Right lobe of liver (tissue), 6 donors: ENCODE data around the gene SLC12A3. TPM values are rescaled to one million over a fixed set of nuclear protein-coding genes. Genes with fewer than 3 reads are reported as not detected.

Source experiments
- ATAC-seq, 4 donors: fragments of 200-7000 bp; cut with Tn5 transposase; one replicate each; pipeline ENCODE4 v1.9.1; 2020; ENCODE audit warnings: mild to moderate bottlenecking in 4 of 4, moderate library complexity in 4 of 4
- DNase-seq, 3 donors: peaks; one replicate each; pipeline ENCODE4 v3.0.0-alpha.2; 2020
- H3K27ac ChIP-seq, 3 donors: fragments of 200-600 bp; one replicate each; pipeline ENCODE4 v1.8.0; 2022
- H3K27me3 ChIP-seq, 2 donors: fragments of 200-600 bp; one replicate each; pipeline ENCODE4 v1.8.0; 2022
- H3K36me3 ChIP-seq, 4 donors: fragments of 200-600 bp; sonication (generic) in 1 of 4; one replicate each; pipeline versions ENCODE4 v1.5.1 to v1.8.0; 2017 to 2022; ENCODE audit warnings: control low read depth in 1 of 4
- H3K4me1 ChIP-seq, 4 donors: fragments of 200-600 bp; sonication (generic) in 1 of 4; one replicate each; pipeline versions ENCODE4 v1.5.1 to v1.8.0; 2017 to 2022; ENCODE audit warnings: control low read depth in 1 of 4
- H3K4me3 ChIP-seq, 3 donors: fragments of 200-600 bp; one replicate each; pipeline ENCODE4 v1.8.0; 2022
- H3K9me3 ChIP-seq, 4 donors: fragments of 200-600 bp; sonication (generic) in 1 of 4; one replicate each; pipeline versions ENCODE4 v1.5.1 to v1.8.0; 2017 to 2022; ENCODE audit warnings: control low read depth in 1 of 4
- POLR2A ChIP-seq: fragments of 450-650 bp; IDR thresholded peaks from one replicate; pipeline ENCODE4 v1.6.1; 2017; ENCODE audit warnings: antibody characterized with exemption, mild to moderate bottlenecking
- WGBS: methylation state at CpG from one replicate; pipeline ENCODE4 v1.1.6; 2018; ENCODE audit warnings: low coverage, low lambda C conversion rate; ENCODE audit not compliant: insufficient coverage; ENCODE audit errors: missing lambda C conversion rate; 5-methylcytosine and 5-hydroxymethylcytosine counted together
- intact Hi-C, 2 donors: fragments of 100-400 bp; cut with DNase I; formaldehyde crosslinking; loops; one replicate each; pipeline versions ENCODE4 v1.11.2 to v1.14.1; 2022
- total RNA-seq, 6 experiments: library from RNA; depleted of rRNA in 2 of 6; stranded (reverse); fragments of >200 nt in 2 of 6; fragmentation: NEBNext Ultra II Directional in 3 of 6; extraction: Animal tissue kit (Norgen Biotek cat#: 25700) in 3 of 6; gene quantifications; one replicate each; pipeline versions ENCODE4 v1.1.0 to v1.2.4, GENCODE V29; 2016 to 2023
- TF ChIP-seq, protein P1 (sequence below), 4 donors: fragments of 200-600 bp in 3 of 4; fragments of 450-650 bp in 1 of 4; IDR thresholded peaks; one replicate each; pipeline versions ENCODE4 v1.5.1 to v1.8.0; 2016 to 2022; ENCODE audit warnings: antibody characterized with exemption in 4 of 4, mild to moderate bottlenecking in 2 of 4
- donor health status: DM: no; HTN: yes; CAD: no.
- donor health status: DM: no; HTN: no; CAD: no.
- donor health status: DM: no; HTN: no; CAD: no.
- donor health status: DM: no; HTN: yes; CAD: no.
- donor health status: DM: no; HTN: yes; CAD: no.

Gene SLC12A3
- total RNA-seq, 6 experiments from 2014 or later: not detected

- WGBS: 0% methylated on average over 1 of the region's 2 CpGs
- ATAC-seq (no peak), DNase-seq (no peak)
- Histone ChIP-seq H3K36me3 (peaks cover 0 to 24% (median 0%) of the 10 kb centered on the region in 4 donors), H3K27me3 (no peaks in the 10 kb centered on the region), H3K9me3 (no peaks in the 10 kb centered on the region), H3K27ac (no peak overlapping the region), H3K4me1 (no peaks in the 10 kb centered on the region), H3K4me3 (no peak overlapping the region)
- no peak for TF ChIP-seq POLR2A
- TF ChIP-seq, protein P1, sequence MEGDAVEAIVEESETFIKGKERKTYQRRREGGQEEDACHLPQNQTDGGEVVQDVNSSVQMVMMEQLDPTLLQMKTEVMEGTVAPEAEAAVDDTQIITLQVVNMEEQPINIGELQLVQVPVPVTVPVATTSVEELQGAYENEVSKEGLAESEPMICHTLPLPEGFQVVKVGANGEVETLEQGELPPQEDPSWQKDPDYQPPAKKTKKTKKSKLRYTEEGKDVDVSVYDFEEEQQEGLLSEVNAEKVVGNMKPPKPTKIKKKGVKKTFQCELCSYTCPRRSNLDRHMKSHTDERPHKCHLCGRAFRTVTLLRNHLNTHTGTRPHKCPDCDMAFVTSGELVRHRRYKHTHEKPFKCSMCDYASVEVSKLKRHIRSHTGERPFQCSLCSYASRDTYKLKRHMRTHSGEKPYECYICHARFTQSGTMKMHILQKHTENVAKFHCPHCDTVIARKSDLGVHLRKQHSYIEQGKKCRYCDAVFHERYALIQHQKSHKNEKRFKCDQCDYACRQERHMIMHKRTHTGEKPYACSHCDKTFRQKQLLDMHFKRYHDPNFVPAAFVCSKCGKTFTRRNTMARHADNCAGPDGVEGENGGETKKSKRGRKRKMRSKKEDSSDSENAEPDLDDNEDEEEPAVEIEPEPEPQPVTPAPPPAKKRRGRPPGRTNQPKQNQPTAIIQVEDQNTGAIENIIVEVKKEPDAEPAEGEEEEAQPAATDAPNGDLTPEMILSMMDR (IDR thresholded peaks at IDR 0.05): no peak
- intact Hi-C loops: no loop called here
Measured at GRCh38 chr16:56830669-56831068, 34.3 kb upstream of the SLC12A3 start.

DNA sequence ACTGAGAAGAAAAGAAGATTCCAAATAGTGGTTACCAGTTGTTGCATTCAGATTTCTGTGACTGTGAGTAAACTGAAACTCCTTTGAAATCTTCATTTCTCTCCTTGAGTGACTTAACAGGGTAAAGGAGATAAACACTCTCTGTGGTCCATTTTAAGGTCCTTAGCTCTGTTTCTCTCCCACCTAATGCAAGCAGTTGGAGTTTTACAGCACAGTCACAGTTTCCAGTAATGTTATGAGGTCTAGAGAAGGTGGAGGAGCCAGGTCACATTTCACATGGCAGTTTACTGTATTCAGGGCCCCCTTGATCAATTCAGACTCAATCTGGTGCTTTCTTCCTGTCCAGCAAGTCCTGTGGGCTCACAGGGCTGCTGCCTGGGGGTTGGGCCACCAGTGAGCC lies 32.2 kb upstream of the SLC12A3 start:
- DNase-seq (no peak), ATAC-seq (no peak)
- Histone ChIP-seq H3K4me3 (no peak overlapping the region), H3K27ac (no peak overlapping the region), H3K36me3 (peaks cover 0 to 31% (median 4%) of the 10 kb centered on the region in 4 donors), H3K4me1 (no peaks in the 10 kb centered on the region), H3K9me3 (no peaks in the 10 kb centered on the region), H3K27me3 (no peaks in the 10 kb centered on the region)
- TF ChIP-seq, protein P1 (IDR thresholded peaks at IDR 0.05): no peak
- TF ChIP-seq POLR2A: no peak
- intact Hi-C loops: no loop called here

- Histone ChIP-seq H3K27ac (no peak overlapping the region), H3K9me3 (no peaks in the 10 kb centered on the region), H3K4me1 (no peaks in the 10 kb centered on the region), H3K27me3 (no peaks in the 10 kb centered on the region), H3K36me3 (peaks cover 0 to 31% (median 8%) of the 10 kb centered on the region in 4 donors), H3K4me3 (no peak overlapping the region)
- intact Hi-C loops: no loop called here
- TF ChIP-seq, protein P1 (IDR thresholded peaks at IDR 0.05): no peak
- TF ChIP-seq POLR2A: no peak
- ATAC-seq (no peak), DNase-seq (no peak)
- 95% methylated on average over 8 of the region's 9 CpGs for WGBS
Measured at GRCh38 chr16:56833243-56833970, 31.6 kb upstream of the SLC12A3 start.

DNA sequence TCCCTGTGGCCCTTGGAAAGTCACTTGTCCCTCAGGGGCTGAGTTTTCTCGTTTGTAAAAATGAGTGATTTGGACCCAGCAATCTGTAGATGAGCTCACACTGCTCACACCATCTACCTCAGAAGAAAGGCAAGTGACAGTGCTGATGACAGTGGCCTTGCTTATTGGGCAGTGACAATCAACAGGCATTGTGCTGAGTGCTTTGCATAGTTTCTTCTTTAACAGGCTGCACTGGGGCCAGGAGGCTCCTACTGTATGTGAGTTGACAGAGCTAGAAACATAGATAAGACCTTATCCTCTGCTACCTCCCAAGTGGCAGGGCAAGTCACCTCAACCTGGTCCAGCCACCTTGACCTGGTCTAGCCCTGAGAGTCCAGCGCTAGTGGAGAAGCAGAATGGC lies 29.7 kb upstream of the SLC12A3 start:
- ATAC-seq (no peak), DNase-seq (no peak)
- no CpG with 5 or more reads among the region's 2 CpGs for WGBS
- Histone ChIP-seq H3K4me3 (no peak overlapping the region), H3K27ac (no peak overlapping the region), H3K36me3 (peaks cover 0 to 31% (median 8%) of the 10 kb centered on the region in 4 donors), H3K27me3 (no peaks in the 10 kb centered on the region), H3K9me3 (no peaks in the 10 kb centered on the region), H3K4me1 (no peaks in the 10 kb centered on the region)
- intact Hi-C loops: no loop called here
- TF ChIP-seq, protein P1 (IDR thresholded peaks at IDR 0.05): no peak
- TF ChIP-seq POLR2A: no peak
